ENCODE data around the gene GDAP1L1.

GDAP1L1 gene

DNA sequence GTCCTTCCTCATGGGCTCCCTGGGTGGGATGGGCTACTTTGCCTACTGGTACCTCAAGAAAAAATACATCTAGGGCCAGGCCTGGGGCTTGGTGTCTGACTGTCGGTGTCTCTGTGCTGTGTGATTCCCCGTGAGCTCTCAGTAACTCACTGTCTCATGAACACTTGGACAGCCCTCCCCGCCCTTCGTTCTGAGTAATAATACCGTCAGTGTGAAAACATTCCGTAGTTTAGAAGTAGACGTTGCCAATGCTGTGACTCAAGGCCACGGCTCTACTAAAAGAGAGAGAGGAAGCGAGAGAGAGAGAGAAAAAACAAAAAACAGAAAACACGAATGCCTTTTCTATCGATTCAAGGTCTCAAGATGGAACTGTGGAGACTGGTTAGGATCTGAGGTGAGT lies 32.1 kb downstream of the GDAP1L1 start:
- TF ChIP-seq, protein P1, sequence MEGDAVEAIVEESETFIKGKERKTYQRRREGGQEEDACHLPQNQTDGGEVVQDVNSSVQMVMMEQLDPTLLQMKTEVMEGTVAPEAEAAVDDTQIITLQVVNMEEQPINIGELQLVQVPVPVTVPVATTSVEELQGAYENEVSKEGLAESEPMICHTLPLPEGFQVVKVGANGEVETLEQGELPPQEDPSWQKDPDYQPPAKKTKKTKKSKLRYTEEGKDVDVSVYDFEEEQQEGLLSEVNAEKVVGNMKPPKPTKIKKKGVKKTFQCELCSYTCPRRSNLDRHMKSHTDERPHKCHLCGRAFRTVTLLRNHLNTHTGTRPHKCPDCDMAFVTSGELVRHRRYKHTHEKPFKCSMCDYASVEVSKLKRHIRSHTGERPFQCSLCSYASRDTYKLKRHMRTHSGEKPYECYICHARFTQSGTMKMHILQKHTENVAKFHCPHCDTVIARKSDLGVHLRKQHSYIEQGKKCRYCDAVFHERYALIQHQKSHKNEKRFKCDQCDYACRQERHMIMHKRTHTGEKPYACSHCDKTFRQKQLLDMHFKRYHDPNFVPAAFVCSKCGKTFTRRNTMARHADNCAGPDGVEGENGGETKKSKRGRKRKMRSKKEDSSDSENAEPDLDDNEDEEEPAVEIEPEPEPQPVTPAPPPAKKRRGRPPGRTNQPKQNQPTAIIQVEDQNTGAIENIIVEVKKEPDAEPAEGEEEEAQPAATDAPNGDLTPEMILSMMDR (IDR thresholded peaks at IDR 0.05; ENCODE audit: low read depth, low read length) = no peak
- in situ Hi-C loops (cut with HindIII; ENCODE audit: low sequenced_read_pairs) = no loop called here
- H3K4me3 ChIP-seq (ENCODE audit: low read depth, low read length) = no peak overlapping the region
- peak; percentile 80 for DNase-seq (ENCODE audit: low read depth, low spot score)

DNA sequence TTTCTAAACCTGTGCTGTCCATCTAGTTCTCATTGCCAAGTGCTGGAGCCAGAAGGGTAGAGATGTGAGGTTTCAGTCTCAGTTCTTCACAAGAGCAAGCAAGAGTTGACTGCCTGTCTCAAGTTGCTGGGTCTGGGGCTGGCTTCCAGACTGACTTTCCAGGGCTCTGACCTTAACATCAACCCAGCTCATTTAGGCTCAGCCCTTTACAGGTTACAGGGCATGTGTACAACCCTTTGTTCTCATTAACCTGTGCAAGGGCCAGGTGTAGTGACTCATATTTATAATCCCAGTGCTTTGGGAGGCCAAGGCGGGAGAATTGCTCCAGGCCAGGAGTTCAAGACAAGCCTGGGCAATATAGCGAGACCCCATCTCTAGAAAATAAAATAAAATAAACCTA lies 33.3 kb downstream of the GDAP1L1 start:
- no peak for DNase-seq (ENCODE audit: low read depth, low spot score)
- in situ Hi-C loops (cut with HindIII; ENCODE audit: low sequenced_read_pairs) = no loop called here
- no peak overlapping the region for H3K4me3 ChIP-seq (ENCODE audit: low read depth, low read length)
- TF ChIP-seq, protein P1 (IDR thresholded peaks at IDR 0.05; ENCODE audit: low read depth, low read length) = no peak

DNA sequence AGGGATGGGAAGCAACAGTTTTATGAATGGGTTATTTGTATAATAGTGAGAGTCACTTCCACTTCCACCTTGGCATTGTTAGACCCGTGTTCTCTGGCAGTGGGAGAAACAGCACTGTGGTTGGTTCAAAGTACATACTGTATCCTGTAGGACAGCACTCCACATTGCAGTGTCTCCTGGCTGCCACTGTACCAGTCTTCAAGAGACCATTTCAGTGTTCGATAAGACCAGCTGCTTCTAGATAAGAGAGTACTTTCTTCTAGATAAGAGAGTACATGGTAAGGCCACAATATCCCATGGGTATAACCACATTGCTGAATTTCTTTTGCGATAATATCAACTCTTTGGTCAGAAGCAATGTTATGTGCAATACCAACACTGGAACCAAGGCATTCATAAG lies 35.1 kb downstream of the GDAP1L1 start:
- in situ Hi-C loops (cut with HindIII; ENCODE audit: low sequenced_read_pairs) = no loop called here
- DNase-seq (ENCODE audit: low read depth, low spot score) = no peak
- TF ChIP-seq, protein P1 (IDR thresholded peaks at IDR 0.05; ENCODE audit: low read depth, low read length) = no peak
- no peak overlapping the region for H3K4me3 ChIP-seq (ENCODE audit: low read depth, low read length)

DNA sequence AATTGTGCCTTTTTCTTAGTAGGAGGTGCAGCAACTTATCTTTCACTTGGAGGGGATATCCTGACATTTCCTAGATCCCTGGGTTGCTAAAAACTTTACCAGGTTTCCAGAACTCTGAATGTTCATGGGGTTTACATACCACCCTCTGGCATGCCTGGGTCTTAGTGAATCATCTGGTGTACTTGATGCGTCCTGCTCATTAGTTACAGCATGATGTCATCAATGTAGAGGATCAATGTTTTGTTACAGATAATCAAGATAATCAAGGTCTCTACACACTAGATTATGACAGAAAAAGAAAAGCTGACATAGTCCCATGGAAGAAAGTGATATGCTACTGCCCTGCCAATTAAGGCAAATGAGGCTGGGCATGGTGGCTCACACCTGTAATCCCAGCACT lies 36.9 kb downstream of the GDAP1L1 start:
- TF ChIP-seq, protein P1 (IDR thresholded peaks at IDR 0.05; ENCODE audit: low read depth, low read length) = no peak
- DNase-seq (ENCODE audit: low read depth, low spot score) = no peak
- in situ Hi-C loops (cut with HindIII; ENCODE audit: low sequenced_read_pairs) = no loop called here
- H3K4me3 ChIP-seq (ENCODE audit: low read depth, low read length) = no peak overlapping the region

- no peak for DNase-seq (ENCODE audit: low read depth, low spot score)
- in situ Hi-C loops (cut with HindIII; ENCODE audit: low sequenced_read_pairs) = no loop called here
- no peak overlapping the region for H3K4me3 ChIP-seq (ENCODE audit: low read depth, low read length)
- TF ChIP-seq, protein P1 (IDR thresholded peaks at IDR 0.05; ENCODE audit: low read depth, low read length) = no peak
These were observed 40.4 kb downstream of the GDAP1L1 start for GRCh38 chr20:44287272-44288097.

DNA sequence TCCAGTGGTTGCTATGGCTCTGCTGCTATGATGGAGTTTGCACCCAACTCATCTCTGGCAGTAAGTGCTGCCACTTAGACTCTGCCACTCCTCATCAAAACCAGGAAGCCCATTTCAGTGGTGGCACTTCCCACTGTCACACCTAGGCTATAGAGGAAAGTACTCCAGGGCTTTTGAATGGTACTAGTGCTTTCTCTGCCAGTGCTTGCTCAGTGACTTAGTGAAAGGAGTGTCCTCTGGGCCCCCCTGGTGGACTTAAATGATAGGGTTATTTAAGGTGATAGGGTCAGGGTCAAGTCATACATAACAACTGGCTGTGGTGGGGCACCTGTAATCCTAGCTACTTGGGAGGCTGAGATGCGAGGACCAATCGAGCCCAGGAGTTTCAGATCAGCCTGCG lies 41.1 kb downstream of the GDAP1L1 start:
- DNase-seq (ENCODE audit: low read depth, low spot score) = no peak
- in situ Hi-C loops (cut with HindIII; ENCODE audit: low sequenced_read_pairs) = no loop called here
- H3K4me3 ChIP-seq (ENCODE audit: low read depth, low read length) = no peak overlapping the region
- TF ChIP-seq, protein P1 (IDR thresholded peaks at IDR 0.05; ENCODE audit: low read depth, low read length) = no peak
